Hematopoietic multipotent progenitor cell treated with erythropoietin and hydrocortisone succinate and interleukin-3 and kit ligand, for 4 days (in vitro differentiated cells): ENCODE data around the gene MDP1.
A peak's percentile ranks its signal among the peaks of the same experiment; 100 is the strongest.

Experiments
- DNase-seq: peaks from one replicate; pipeline ENCODE4 v3.0.0-alpha.2; 2015

MDP1 gene

DNA sequence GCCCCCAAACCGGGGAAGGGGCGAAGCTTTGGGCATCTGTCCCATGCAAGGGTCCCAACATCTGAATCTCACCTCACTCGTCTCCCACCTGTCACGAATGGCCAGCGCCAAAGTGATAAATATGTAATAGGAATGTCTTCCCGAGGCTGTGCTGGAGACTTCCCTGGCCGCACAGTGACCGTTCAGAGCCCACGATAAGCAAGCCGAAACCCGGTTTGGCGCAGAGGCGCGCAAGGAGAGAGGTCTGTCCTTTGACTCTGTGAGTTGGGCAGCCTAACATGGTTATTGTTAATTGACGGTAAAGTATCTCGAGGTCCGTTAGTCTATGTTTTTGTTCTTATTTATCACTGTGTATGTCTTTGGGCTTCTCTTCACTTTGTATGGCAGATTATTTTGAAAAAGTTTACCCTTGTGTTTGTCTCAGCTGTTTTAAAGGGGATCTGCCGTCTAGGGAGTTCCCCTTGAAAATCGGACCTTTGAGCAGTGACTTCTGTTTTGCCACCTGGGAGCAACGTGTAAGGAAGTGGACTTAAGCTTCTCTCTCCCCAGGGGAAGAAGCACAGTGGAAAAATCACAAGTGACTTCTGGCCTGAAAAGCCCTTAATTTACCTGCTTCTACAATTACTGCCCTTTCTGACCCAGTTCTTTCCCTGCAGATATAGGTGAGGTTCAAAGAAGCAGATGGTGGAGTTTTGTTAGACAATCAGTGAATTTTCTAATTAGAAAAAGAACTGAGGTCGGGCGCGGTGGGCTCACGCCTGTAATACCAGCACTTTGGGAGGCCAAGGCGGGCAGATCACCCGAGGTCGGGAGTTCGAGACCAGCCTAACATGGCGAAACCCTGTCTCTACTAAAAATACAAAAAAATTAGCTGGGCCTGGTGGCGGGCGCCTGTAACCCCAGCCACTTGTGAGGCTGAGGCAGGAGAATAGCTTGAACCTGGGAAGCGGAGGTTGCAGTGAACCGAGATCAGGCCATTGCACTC, 19.5 kb downstream of the MDP1 start:
- peak; percentile 61 for DNase-seq

DNA sequence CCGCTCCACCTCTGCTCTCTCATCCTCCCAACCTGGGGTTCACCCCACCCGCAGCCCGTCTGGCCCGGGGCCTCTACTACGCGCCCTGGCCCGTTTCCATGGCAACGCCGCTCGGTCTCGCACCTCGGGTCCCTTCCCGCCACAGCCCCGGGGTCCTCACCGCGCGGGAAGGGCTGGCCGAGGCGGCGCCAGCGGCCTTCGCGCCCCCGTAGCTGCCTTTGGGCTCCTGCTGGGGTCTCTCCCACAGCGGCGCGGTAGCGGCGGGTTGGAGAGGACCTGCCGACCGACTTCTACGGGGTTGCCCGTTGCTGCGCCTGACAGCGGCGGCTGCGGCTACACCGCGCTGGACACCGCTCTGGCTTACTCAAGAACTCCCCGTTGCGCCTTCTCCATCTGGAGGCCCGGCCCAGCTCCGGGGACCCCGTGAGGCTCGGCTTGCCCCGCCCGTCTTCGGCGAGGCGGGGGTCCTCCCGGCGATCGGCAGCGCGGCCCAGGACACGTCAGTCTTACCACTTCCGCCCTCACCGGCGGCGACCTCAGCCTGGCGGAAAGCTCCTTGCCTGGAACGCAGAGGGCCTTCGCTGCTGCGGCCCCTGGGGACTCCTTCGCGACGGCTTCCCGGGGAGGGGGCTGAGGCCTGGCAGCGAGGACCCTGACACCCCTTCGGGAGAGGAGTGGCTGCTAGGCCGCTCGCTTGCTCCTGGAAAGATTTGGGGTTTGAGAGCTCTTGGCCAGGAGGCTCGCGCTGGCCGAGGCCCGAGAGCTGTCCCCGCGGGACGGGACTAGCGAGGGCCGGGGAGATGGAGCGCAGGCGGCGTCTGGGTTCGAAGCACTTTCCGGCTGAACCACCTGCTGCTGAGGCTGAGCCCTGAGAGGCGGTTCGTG, 20.4 kb downstream of the MDP1 start, which contains the start of gene TM9SF1:
TM9SF1 (minus strand) TSS at position 256 of the 885 bp plus-strand sequence. CDS start 422 bp downstream, outside the sequence.
- DNase-seq: peak; percentile 95

DNA sequence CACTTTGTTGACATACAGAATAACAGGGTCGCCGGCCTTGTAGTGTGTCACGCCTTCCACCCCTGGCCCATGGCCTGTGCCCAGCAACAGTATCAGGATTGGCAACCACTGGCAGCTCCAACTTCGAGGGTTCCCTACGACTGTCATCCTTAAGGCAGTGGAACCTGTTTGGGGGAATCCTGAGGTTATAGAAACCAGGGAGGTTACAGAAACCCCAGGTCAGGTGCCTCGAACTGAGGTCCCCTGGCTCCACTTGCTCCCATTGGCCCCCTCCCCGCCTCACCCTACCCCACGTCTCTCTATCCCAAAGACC, 21.0 kb downstream of the MDP1 start:
- DNase-seq: no peak

DNA sequence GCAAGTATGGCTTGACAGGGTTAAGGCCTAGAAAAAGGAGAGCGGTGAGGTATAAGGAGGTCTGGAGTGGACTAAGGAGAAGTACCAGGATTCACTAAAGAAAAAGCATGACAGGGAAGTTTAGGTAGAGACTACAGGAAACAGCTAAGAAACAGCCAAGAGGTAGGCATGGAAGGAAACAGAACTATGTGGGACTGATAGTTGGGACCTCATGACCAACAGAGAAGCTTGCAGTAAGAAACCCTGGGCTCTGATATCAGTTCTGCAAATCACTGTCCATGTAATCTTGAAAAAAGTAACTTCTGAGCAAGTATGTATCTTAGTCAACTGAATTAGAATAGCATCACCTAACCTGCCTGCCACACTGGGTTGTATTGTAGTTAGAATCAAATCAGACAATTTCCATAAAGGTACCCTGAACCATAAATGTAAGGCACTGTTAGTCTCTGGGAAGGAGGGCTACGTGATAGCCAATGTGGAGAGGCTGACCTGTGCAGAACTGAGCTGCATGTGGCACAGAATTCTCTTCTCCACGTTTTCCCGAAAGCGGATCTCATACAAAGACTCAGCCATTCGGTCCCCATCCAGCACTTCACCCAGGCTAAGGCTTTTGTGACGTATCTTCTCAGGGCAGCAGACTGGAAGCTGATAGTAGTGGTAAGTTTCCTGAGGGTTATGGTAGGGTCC, 21.5 kb downstream of the MDP1 start:
- no peak for DNase-seq

DNA sequence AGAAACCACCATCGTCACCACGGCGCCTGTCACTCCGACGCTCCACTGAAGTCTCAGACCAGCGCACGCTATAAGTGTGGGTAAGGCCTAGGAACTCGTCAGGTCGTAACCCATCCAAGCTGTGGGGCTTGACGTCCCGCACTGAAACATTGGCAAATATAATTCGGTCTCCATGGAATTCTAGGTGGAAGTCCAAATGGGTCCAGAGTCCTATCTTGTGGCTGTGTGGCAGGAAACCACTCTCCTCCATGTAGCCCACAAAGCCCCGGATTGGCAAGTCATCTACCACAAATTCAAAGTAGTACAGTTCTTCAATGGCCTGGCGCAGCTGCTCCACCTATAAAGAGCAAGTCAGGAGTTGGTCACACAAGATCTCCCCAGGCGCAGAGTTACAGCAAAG, 22.9 kb downstream of the MDP1 start:
- no peak for DNase-seq

DNA sequence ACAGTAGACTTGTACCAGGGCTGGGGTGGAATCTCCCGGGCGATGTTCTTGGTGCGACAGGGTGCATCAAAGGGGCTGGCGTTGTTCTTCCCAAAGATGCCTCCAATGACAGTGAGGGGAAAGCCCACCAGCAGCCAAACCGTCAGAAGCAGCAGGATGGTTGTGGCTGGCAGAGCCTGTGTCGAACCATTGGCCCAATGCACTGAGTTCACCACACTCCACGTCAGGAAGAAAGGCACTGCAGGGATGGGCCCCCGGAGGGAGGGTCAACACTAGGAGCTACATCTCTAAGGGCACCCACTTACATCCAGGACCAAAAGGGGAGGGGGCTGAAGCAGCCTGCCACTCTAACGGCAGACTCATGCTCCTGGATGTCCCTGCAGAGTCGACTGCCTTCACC, 25.4 kb downstream of the MDP1 start:
- no peak for DNase-seq

DNA sequence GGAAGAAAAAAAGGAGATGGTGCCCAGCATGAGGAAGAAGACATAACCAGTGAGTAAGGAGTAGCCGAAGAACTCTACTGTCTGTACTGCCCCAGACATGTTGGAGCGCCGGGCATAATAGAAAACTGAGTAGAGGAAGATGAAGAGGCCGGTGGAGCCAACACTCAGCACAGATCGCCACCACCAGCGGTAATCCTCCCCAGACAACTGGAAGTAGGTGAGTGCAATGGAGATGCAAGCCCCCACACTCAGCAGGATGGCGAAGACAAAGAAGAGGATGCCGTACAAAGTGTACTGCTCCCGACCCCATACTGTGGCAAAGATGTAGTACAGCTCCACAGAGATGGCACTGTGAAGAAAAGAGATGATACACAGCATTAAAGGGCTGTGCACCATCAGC, 26.4 kb downstream of the MDP1 start:
- DNase-seq: no peak

GRCh38 chr14:24189059-24189375, 26.8 kb downstream of the MDP1 start:
- no peak for DNase-seq

- DNase-seq: peak; percentile 99
Observed at GRCh38 chr14:24188251-24189058, 27.4 kb downstream of the MDP1 start, which contains the start of gene IPO4. Gene IPO4, minus strand, starts transcription at chr14:24188816. Its CDS starts 29 bp downstream, at chr14:24188787.

- DNase-seq: no peak
Observed at GRCh38 chr14:24187539-24187915, 28.3 kb downstream of the MDP1 start.

DNA sequence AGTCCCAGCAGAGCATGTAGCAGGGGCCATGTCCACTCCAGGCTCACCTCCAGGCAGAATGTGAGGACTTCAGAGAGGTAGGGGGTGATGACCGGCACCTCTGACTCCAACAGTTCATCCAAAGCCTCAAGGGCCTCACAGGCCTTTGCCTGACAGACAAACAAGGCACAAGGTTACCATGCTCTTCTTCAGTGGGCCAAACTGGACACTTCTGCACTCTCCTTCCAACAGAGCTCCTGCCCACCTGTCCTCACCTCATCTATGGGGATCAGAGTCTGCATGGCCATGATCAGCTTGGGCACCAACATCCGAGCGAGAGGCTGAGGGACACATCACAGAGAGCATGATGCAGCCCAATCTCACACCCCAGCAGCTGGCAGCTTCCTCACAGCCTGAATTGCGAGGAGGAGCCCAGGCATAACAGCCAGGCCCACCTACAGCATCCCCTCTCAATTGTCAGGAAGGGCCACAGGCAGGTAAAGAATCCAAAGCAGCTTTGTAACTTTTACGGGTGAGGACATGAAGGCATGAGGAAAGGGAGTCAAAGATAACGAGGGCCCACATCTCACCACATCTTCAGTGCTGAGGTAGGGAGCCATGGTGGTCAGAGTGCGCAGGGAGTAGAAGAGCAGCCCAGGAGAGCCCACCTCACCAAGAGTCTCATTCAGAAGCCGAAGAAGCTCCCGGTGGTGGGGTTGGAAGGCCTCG, 28.9 kb downstream of the MDP1 start:
- DNase-seq: no peak

DNA sequence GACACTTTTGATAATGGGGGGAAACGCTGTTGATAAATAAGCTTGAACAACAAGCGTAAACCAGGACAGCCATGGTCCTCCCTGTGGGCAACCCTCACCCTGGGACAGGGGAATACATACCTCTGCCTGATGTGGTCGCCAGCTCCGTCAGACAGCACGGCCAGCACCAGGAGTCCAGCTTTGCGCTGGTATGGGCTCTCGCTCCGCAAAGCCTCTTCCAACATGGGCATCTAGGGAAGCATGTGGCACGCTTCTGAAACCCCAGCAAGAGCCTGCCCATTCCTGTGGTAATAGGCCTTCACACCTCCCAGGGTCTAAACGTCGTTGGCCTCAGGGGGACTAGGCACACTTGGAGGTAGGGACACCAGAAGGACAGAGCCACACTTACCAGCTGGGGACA, 30.1 kb downstream of the MDP1 start:
- no peak for DNase-seq

- DNase-seq: no peak
Observed at GRCh38 chr14:24185026-24185425, 30.8 kb downstream of the MDP1 start.

DNA sequence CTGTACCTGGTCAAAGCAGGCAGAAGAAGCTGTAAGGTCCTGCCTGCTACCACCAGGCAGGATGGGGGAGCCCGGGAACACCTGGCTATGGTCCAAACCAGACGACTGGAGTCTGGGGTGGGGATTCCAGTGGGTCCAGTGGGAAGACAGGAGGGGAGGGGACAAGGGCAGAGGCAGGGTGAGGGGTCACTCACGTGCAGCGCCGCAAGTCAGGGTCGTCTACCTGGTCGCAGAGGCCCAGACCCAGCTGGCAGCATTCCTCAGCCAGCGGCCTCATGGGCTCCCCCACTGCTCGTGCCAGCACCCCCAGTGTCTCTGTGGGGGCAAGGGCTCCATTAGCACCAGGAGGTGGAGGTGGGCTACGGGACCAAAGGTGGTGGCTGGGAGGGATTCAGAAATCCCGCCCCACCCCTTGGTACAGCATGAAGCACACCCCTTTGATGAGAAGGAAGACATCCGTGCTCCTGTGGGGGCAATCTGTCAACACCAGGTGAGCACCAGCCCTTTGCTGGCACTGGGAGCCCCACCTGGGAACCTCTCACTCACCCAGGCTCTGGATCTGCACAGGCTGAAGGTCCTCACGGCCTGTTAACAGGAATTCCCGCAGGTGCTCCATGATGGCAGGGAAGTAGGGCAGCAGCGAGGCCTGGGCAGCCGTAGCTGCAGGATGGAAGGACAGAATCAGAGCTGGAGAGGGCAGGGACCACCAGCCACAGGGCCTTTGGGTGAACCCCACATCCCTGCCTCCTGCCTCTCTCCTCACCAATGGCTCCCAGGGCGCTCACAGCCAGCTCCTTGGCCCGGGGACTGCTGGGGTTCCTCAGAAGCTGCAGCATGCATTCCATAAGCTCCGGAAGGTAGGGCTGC, 31.5 kb downstream of the MDP1 start:
- no peak for DNase-seq

- no peak for DNase-seq
Observed at GRCh38 chr14:24183014-24183481, 32.8 kb downstream of the MDP1 start.

GRCh38 chr14:24182110-24182882, 33.6 kb downstream of the MDP1 start:
- no peak for DNase-seq

GRCh38 chr14:24181371-24182077, 34.3 kb downstream of the MDP1 start:
- DNase-seq: no peak

DNA sequence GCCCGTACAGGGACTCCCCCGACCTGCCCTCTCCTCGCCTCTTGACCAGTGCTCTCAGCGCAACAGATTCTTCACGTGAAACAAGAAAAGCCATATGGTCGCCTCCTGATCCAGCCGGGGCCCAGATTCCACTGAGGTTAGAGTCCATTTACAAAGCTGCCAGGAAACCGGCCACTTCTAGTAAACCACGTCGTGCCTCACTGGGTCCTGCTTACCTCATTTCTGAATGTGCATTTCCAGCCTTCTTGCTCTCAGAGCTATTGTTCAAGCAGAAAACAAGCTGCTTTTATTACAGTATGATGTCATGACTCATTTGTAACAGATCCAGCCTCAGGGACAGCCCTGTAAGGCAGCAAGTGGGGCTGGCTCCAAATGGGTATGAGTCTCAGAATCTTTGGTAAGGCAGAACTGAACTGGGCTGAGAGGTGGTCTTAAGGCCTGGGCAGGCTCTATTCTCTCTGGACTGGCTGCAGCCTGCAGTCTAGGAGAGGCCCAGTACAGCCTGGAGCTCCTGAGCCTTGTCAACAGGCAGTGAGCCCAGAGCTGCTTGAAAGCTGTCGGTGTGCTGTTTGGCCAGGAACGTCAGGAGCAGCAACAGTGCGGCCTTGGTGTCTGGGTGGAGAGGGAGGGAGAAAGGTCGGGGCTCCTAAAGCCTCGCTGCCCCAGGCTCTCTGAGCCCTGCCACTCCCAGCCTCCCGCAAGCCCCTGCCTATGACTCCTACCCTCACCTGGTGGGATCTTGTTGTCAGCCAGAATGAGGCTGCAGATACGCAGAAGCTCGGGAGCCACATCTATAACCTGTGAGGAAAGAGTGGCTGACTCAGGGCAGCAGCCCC, 35.7 kb downstream of the MDP1 start:
- DNase-seq: no peak
